HEK293T (cell line): ENCODE measurements around the gene DUSP8.

Experiments used
- ARNT ChIP-seq: fragments of 450-650 bp; IDR thresholded peaks from 2 replicates; pipeline ENCODE4 v1.6.1; 2017; ENCODE audit warnings: mild to moderate bottlenecking
- BHLHE40 ChIP-seq: fragments of 450-650 bp; IDR thresholded peaks from 2 replicates; pipeline ENCODE4 v1.6.1; 2016; ENCODE audit warnings: mild to moderate bottlenecking, moderate library complexity, borderline replicate concordance
- FOXA1 ChIP-seq: fragments of 450-650 bp; IDR thresholded peaks from 2 replicates; pipeline ENCODE4 v1.6.1; 2016; ENCODE audit warnings: mild to moderate bottlenecking
- HDGF ChIP-seq: fragments of 450-650 bp; IDR thresholded peaks from 2 replicates; pipeline ENCODE4 v1.6.1; 2017; ENCODE audit warnings: antibody characterized with exemption, borderline replicate concordance
- SP1 ChIP-seq: fragments of 450-650 bp; IDR thresholded peaks from 2 replicates; pipeline ENCODE4 v1.6.1; 2017
- TARDBP ChIP-seq: fragments of 450-650 bp; IDR thresholded peaks from 2 replicates; pipeline ENCODE4 v1.6.1; 2016
- ZNF384 ChIP-seq: fragments of 450-650 bp; IDR thresholded peaks from 2 replicates; pipeline ENCODE4 v1.6.1; 2016

- no peak for TF ChIP-seq SP1
- TF ChIP-seq BHLHE40 = no peak
- no peak for TF ChIP-seq ARNT
- TF ChIP-seq FOXA1 = no peak
- TF ChIP-seq HDGF = no peak
- TF ChIP-seq TARDBP = no peak
- TF ChIP-seq ZNF384 = no peak
Observed at GRCh38 chr11:1536065-1536843, 35.8 kb downstream of the DUSP8 start.
